ENCODE measurements around the gene DCBLD1.

DNA sequence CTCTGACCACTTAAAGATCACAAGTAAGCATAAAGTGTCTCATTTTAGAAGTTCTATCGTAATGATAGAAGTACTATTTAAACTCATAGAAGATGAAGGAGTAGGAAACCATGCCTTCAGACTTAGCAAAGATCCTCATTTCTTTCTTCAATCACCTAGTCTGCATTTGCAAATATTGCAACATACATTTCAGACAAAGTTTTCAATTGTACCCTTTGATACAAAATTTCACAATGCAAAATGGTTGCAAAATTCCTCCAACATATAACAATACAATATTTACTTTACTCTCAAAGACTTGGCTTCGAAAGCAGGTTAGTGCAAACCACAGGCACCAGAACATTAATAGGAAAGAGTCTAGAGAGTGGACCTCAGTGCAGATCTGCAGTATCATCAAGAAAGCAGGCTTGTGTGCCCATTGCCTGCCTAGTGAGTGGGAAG, 40.6 kb upstream of the DCBLD1 start:
- no peak for TF ChIP-seq EZH2phosphoT487 (IDR thresholded peaks at IDR 0.05; ENCODE audit: borderline replicate concordance)
- TF ChIP-seq, protein P1, sequence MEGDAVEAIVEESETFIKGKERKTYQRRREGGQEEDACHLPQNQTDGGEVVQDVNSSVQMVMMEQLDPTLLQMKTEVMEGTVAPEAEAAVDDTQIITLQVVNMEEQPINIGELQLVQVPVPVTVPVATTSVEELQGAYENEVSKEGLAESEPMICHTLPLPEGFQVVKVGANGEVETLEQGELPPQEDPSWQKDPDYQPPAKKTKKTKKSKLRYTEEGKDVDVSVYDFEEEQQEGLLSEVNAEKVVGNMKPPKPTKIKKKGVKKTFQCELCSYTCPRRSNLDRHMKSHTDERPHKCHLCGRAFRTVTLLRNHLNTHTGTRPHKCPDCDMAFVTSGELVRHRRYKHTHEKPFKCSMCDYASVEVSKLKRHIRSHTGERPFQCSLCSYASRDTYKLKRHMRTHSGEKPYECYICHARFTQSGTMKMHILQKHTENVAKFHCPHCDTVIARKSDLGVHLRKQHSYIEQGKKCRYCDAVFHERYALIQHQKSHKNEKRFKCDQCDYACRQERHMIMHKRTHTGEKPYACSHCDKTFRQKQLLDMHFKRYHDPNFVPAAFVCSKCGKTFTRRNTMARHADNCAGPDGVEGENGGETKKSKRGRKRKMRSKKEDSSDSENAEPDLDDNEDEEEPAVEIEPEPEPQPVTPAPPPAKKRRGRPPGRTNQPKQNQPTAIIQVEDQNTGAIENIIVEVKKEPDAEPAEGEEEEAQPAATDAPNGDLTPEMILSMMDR (conservative IDR thresholded peaks at IDR 0.05; ENCODE audit: low read length): no peak

All from Loucy (cell line).